Gastroesophageal sphincter (tissue), 4 donors: ENCODE results near the gene THSD7A. TPM values are rescaled to one million over a fixed set of nuclear protein-coding genes. Genes with fewer than 3 reads are reported as not detected.

ENCODE experiments used
- ATAC-seq: fragments of 150-250 bp; one replicate; pipeline ENCODE4 v1.9.1; 2016; ENCODE audit warnings: mild to moderate bottlenecking, moderate library complexity
- H3K27ac ChIP-seq, 4 donors: fragments of 200-600 bp; sonication (generic) in 3 of 4; 1 replicate in 3 of 4; 2 replicates in 1 of 4; pipeline ENCODE4 v1.5.1; 2016 to 2019
- H3K27me3 ChIP-seq: fragments of 200-600 bp; sonication (generic); one replicate; pipeline ENCODE4 v1.5.1; 2019
- H3K36me3 ChIP-seq, 2 donors: fragments of 200-600 bp; sonication (generic); one replicate each; pipeline ENCODE4 v1.5.1; 2019; ENCODE audit warnings: control low read depth in 1 of 2
- H3K4me1 ChIP-seq, 3 donors: fragments of 200-600 bp; sonication (generic); 1 replicate in 2 of 3; 2 replicates in 1 of 3; pipeline ENCODE4 v1.5.1; 2016 to 2019; ENCODE audit warnings: control low read depth in 2 of 3
- H3K4me3 ChIP-seq, 2 donors: fragments of 200-600 bp; sonication (generic); one replicate each; pipeline ENCODE4 v1.5.1; 2019; ENCODE audit warnings: mild to moderate bottlenecking in 1 of 2, moderate library complexity in 1 of 2
- H3K9me3 ChIP-seq, 3 donors: fragments of 200-600 bp; sonication (generic); one replicate each; pipeline ENCODE4 v1.5.1; 2017 to 2019; ENCODE audit warnings: control low read depth in 2 of 3
- CTCF ChIP-seq, 4 experiments: fragments of 200-600 bp in 2 of 4; fragments of 450-650 bp in 2 of 4; sonication (generic) in 1 of 4; IDR thresholded peaks; one replicate each; pipeline ENCODE4 v1.5.1; 2017 to 2019; ENCODE audit warnings: antibody characterized with exemption in 4 of 4, mild to moderate bottlenecking in 2 of 4, moderate library complexity in 2 of 4
- EP300 ChIP-seq: sonication (generic); formaldehyde crosslinking; IDR thresholded peaks from one replicate; pipeline ENCODE4 v1.6.1; 2017; ENCODE audit warnings: antibody characterized with exemption, mild to moderate bottlenecking
- POLR2A ChIP-seq, 2 donors: fragments of 450-650 bp; IDR thresholded peaks; one replicate each; pipeline ENCODE4 v1.6.1; 2017; ENCODE audit warnings: antibody characterized with exemption in 2 of 2, mild to moderate bottlenecking in 2 of 2, moderate library complexity in 1 of 2
- POLR2AphosphoS5 ChIP-seq: sonication (generic); formaldehyde crosslinking; IDR thresholded peaks from one replicate; pipeline ENCODE4 v1.6.1; 2017; ENCODE audit warnings: antibody characterized with exemption
- WGBS, 2 donors: methylation state at CpG; one replicate each; pipeline ENCODE4 v1.1.5; 2018; ENCODE audit warnings: low coverage in 1 of 2; 5-methylcytosine and 5-hydroxymethylcytosine counted together
- total RNA-seq, 4 donors: library from RNA; depleted of rRNA; stranded (reverse); fragments of >200 nt; gene quantifications; one replicate each; pipeline ENCODE4 v1.1.0, GENCODE V29; 2016

THSD7A gene
- total RNA-seq, 4 donors from 2014 or later = 2.9 to 6.2 (median 3.9) TPM

DNA sequence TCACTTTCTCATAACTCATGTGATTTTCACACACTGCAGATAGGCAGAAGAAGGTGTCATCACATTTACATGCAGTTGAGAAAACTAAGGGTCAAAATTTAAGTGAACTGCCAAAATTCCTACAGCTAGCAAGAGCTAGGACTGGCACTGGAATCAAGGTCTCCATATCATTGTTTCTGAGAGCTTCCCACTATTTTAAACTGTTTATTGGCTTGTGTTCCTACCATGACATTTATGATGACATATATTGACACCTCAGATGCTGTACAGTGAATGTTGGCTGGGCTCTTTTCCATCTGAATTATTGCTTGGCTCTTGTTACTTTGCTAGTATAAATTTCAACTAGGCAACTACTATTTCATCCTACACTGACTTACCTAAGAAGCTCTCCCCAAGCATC is 2.0 kb downstream of the THSD7A start:
- no peak overlapping the region for H3K27ac ChIP-seq
- H3K9me3 ChIP-seq = no peaks in the 10 kb centered on the region
- no peaks in the 10 kb centered on the region for H3K27me3 ChIP-seq
- no peak overlapping the region for H3K4me3 ChIP-seq
- peaks cover 4 to 24% (median 4%) of the 10 kb centered on the region in 3 donors for H3K4me1 ChIP-seq
- TF ChIP-seq POLR2AphosphoS5 (no peak), EP300 (no peak), POLR2A (IDR thresholded peaks at IDR 0.05) (no peak), CTCF (IDR thresholded peaks at IDR 0.05) (no peak)
- no peaks in the 10 kb centered on the region for H3K36me3 ChIP-seq
- ATAC-seq = no peak

GRCh38 chr7:11819947-11820346 is 12.1 kb downstream of the THSD7A start:
- TF ChIP-seq POLR2AphosphoS5 = no peak
- TF ChIP-seq CTCF (IDR thresholded peaks at IDR 0.05) = no peak
- TF ChIP-seq EP300 = no peak
- no peak for TF ChIP-seq POLR2A (IDR thresholded peaks at IDR 0.05)
- no peak overlapping the region for H3K4me3 ChIP-seq
- H3K27ac ChIP-seq = no peak overlapping the region
- no peaks in the 10 kb centered on the region for H3K27me3 ChIP-seq
- ATAC-seq = no peak
- no peaks in the 10 kb centered on the region for H3K4me1 ChIP-seq
- WGBS, 2 donors = 94 to 95% methylated on average over 7 to 11 of the region's 11 CpGs
- no peaks in the 10 kb centered on the region for H3K9me3 ChIP-seq
- H3K36me3 ChIP-seq = no peaks in the 10 kb centered on the region

DNA sequence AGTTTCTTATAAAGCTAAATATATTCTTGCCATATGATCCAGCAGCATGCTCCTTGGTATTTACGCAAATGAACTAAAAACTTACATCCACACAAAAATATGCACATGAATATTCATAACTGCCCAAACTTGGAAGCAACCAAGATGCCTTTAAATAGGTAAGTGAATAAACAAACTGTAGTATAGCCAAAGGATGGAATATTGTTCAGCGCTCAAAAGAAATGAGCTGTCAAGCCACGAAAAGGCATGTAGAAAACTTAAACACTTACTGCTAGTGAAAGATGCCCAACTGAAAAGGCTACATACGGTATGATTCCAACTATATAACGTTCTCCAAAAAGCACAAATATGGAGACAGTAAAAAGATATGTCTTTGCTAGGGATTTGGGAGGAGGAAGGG is 12.7 kb downstream of the THSD7A start:
- TF ChIP-seq CTCF (IDR thresholded peaks at IDR 0.05) (no peak), POLR2A (IDR thresholded peaks at IDR 0.05) (no peak), POLR2AphosphoS5 (no peak), EP300 (no peak)
- Histone ChIP-seq H3K4me1 (no peaks in the 10 kb centered on the region), H3K27ac (no peak overlapping the region), H3K4me3 (no peak overlapping the region), H3K36me3 (no peaks in the 10 kb centered on the region), H3K27me3 (no peaks in the 10 kb centered on the region), H3K9me3 (no peaks in the 10 kb centered on the region)
- 95 to 97% methylated on average over 4 to 5 of the region's 5 CpGs for WGBS, 2 donors
- ATAC-seq = no peak

GRCh38 chr7:11818281-11818680 is 13.7 kb downstream of the THSD7A start:
- WGBS, 2 donors = 90 to 100% methylated on average over 1 to 3 of the region's 4 CpGs
- Histone ChIP-seq H3K27me3 (no peaks in the 10 kb centered on the region), H3K4me3 (no peak overlapping the region), H3K9me3 (no peaks in the 10 kb centered on the region), H3K27ac (no peak overlapping the region), H3K4me1 (no peaks in the 10 kb centered on the region), H3K36me3 (no peaks in the 10 kb centered on the region)
- TF ChIP-seq EP300 = no peak
- no peak for TF ChIP-seq POLR2A (IDR thresholded peaks at IDR 0.05)
- no peak for TF ChIP-seq CTCF (IDR thresholded peaks at IDR 0.05)
- no peak for TF ChIP-seq POLR2AphosphoS5
- no peak for ATAC-seq

DNA sequence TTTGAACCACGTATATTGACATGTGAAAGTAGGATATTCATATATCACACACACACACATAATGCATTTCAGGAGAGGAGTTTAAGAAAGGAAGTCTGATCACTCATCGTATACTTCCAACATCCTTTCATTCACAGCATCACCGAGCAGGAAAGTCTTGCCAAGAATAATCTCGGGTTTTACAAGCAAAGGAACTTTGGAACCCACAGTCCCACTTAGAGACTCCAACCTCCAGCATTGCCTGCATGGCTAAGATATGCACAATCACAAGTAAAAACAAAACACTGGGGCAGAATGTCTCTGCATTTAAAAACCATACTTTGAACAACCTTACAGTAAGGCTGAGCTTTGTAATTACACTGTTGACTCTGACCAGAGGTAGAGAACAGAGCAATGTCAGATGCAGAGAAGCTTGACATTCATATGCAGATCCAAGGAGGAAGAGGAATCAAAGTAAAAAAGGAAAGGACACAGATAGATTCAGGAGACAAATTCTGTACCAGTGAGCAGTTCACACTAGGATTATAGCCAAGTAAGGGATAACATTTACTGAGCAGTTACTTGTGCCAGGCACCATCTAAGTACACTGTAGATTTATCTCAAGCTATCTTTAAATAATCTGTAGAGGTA is 14.8 kb downstream of the THSD7A start:
- no peak overlapping the region for H3K27ac ChIP-seq
- no peaks in the 10 kb centered on the region for H3K4me1 ChIP-seq
- H3K36me3 ChIP-seq = no peaks in the 10 kb centered on the region
- no peak for ATAC-seq
- TF ChIP-seq POLR2A (IDR thresholded peaks at IDR 0.05) (no peak), POLR2AphosphoS5 (no peak), EP300 (no peak), CTCF (IDR thresholded peaks at IDR 0.05) (no peak)
- H3K9me3 ChIP-seq = no peaks in the 10 kb centered on the region
- WGBS, 2 donors = 45 to 63% methylated on average over 4 of the region's 4 CpGs
- no peaks in the 10 kb centered on the region for H3K27me3 ChIP-seq
- H3K4me3 ChIP-seq = no peak overlapping the region
